K562 (cell line): Measurements from ENCODE around the gene B3GALT6. TPM values are rescaled to one million over a fixed set of nuclear protein-coding genes. Genes with fewer than 3 reads are reported as not detected.

ENCODE experiments used
- ATAC-seq: fragments of 200-7000 bp; cut with Tn5 transposase; 3 replicates; pipeline ENCODE4 v1.9.1; 2020; ENCODE audit warnings: moderate library complexity
- BruUV-seq: library from RNA; stranded (reverse); fragments of 400-500 nt; replicated peaks from 2 replicates; lab custom pipeline; 2021; lab: Mats Ljungman, UMichigan
- CTCF ChIA-PET: fragments of 300-600 bp; formaldehyde crosslinking; extraction: SDS; loops from one replicate; lab custom pipeline; 2021; ENCODE audit warnings: low intra/inter-chr PET ratio; lab: Yijun Ruan, JAX
- POLR2A ChIA-PET: fragments of 300-600, 350-650 bp; sonication (Branson Sonifier 250); formaldehyde crosslinking; extraction: SDS; loops from one replicate; lab custom pipeline; 2021; ENCODE audit warnings: antibody characterized with exemption, inconsistent platforms; lab: Yijun Ruan, JAX
- DNase-seq, 4 experiments: peaks; one replicate each; pipeline versions ENCODE4 v3.0.0 to v3.0.0-alpha.2; 2011 to 2018; ENCODE audit warnings: low spot score in 3 of 4, mixed read lengths in 3 of 4; ENCODE audit errors: extremely low read depth in 1 of 4
- FAIRE-seq: peaks from 2 replicates; lab custom pipeline; 2011; peaks lifted over from hg19 to GRCh38; lab: Jason Lieb, UNC
- H2AFZ ChIP-seq: 2 replicates; pipeline ENCODE4 v1.6.0; 2011; ENCODE audit warnings: low read depth, low read length, control low read depth, inconsistent platforms
- H3K27ac ChIP-seq: fragments of 200-600 bp; 3 replicates; pipeline ENCODE4 v1.8.0; 2011; ENCODE audit warnings: low read depth, mild to moderate bottlenecking, control low read depth, inconsistent platforms, low read length, moderate library complexity, mixed read lengths; ENCODE audit errors: extremely low read depth
- H3K27me3 ChIP-seq, 2 experiments: fragments of 300-600 bp in 1 of 2; 2 replicates in 1 of 2; 3 replicates in 1 of 2; pipeline versions ENCODE4 v1.6.0 to v1.8.0; 2011; ENCODE audit warnings: inconsistent platforms in 2 of 2, low read length in 2 of 2, mild to moderate bottlenecking in 1 of 2, mixed read lengths in 1 of 2, moderate library complexity in 1 of 2; ENCODE audit not compliant: control insufficient read depth in 2 of 2, insufficient read depth in 2 of 2
- H3K36me3 ChIP-seq: fragments of 300-600 bp; 3 replicates; pipeline ENCODE4 v1.8.0; 2011; ENCODE audit warnings: mild to moderate bottlenecking, low read length, inconsistent platforms; ENCODE audit not compliant: control insufficient read depth, insufficient read depth
- H3K4me1 ChIP-seq, 2 experiments: fragments of 200-600 bp in 1 of 2; replicated peaks in 1 of 2; 2 replicates in 1 of 2; 3 replicates in 1 of 2; pipeline versions ENCODE4 v1.5.1 to v1.8.0; 2011; ENCODE audit warnings: inconsistent platforms in 2 of 2, low read length in 2 of 2, mild to moderate bottlenecking in 1 of 2, mixed read lengths in 1 of 2, moderate library complexity in 1 of 2; ENCODE audit not compliant: control insufficient read depth in 2 of 2, insufficient read depth in 2 of 2
- H3K4me2 ChIP-seq: 2 replicates; pipeline ENCODE4 v1.6.1; 2011; ENCODE audit warnings: low read length, control low read depth, inconsistent platforms, mixed read lengths; ENCODE audit not compliant: insufficient read depth
- H3K4me3 ChIP-seq: fragments of 200-600 bp; sonication (generic), shearing (Covaris generic); 2 replicates; pipeline ENCODE4 v1.5.1; 2016; ENCODE audit warnings: control low read depth, inconsistent platforms
- H3K79me2 ChIP-seq: fragments of 200-600 bp; 3 replicates; pipeline ENCODE4 v1.8.0; 2011; ENCODE audit warnings: low read length, inconsistent platforms; ENCODE audit not compliant: control insufficient read depth, insufficient read depth
- H3K9ac ChIP-seq, 2 experiments: 2 replicates each; pipeline versions ENCODE4 v1.6.0 to v1.6.1; 2011; ENCODE audit warnings: low read depth in 2 of 2, low read length in 2 of 2, control low read depth in 1 of 2, inconsistent platforms in 1 of 2, mild to moderate bottlenecking in 1 of 2, mixed read lengths in 1 of 2; ENCODE audit not compliant: insufficient read depth in 1 of 2
- H3K9me1 ChIP-seq: one replicate; pipeline ENCODE4 v1.6.0; 2011; ENCODE audit warnings: inconsistent platforms, mild to moderate bottlenecking, low read length, moderate library complexity; ENCODE audit not compliant: control insufficient read depth, insufficient read depth
- H3K9me3 ChIP-seq: replicated peaks from 2 replicates; pipeline ENCODE4 v1.5.1; 2011; ENCODE audit warnings: low read depth, low read length, inconsistent platforms; ENCODE audit not compliant: control insufficient read depth, insufficient read depth
- H4K20me1 ChIP-seq: replicated peaks from 2 replicates; pipeline ENCODE4 v1.6.1; 2011; ENCODE audit warnings: low read length, inconsistent platforms, mixed read lengths; ENCODE audit not compliant: control insufficient read depth, insufficient read depth
- ADNP ChIP-seq: fragments of 200-800 bp; sonication (Bioruptor generic); IDR thresholded peaks from 2 replicates; pipeline ENCODE4 v1.6.1; 2016; ENCODE audit warnings: missing genetic modification characterization, missing compliant biosample characterization
- ATF7 ChIP-seq: fragments of 450-650 bp; IDR thresholded peaks from 2 replicates; pipeline ENCODE4 v1.7.1; 2014; ENCODE audit warnings: mild to moderate bottlenecking, moderate library complexity
- CLOCK ChIP-seq: fragments of 250-450 bp; sonication (Bioruptor Pico); IDR thresholded peaks from 2 replicates; pipeline ENCODE4 v1.4.0; 2020; ENCODE audit warnings: mild to moderate bottlenecking, moderate library complexity, borderline replicate concordance
- ETV5 ChIP-seq: sonication (generic); formaldehyde crosslinking; IDR thresholded peaks from 2 replicates; pipeline ENCODE4 v1.4.0; 2020; ENCODE audit warnings: low read depth, mild to moderate bottlenecking, missing genetic modification reagents
- FOXA1 ChIP-seq: fragments of 450-650 bp; IDR thresholded peaks from 2 replicates; pipeline ENCODE4 v1.6.1; 2016; ENCODE audit warnings: mild to moderate bottlenecking, borderline replicate concordance
- FOXO4 ChIP-seq: fragments of 450-650 bp; formaldehyde crosslinking; IDR thresholded peaks from 2 replicates; pipeline ENCODE4 v1.4.0; 2020; ENCODE audit warnings: mild to moderate bottlenecking, moderate library complexity
- HCFC1 ChIP-seq: IDR thresholded peaks from 2 replicates; pipeline ENCODE4 v1.6.1; 2012; ENCODE audit warnings: low read depth, low read length, improper control_type of control experiment
- KLF1 ChIP-seq: fragments of 450-650 bp; IDR thresholded peaks from 2 replicates; pipeline ENCODE4 v1.6.1; 2016; ENCODE audit warnings: missing genetic modification characterization, missing compliant biosample characterization
- NFXL1 ChIP-seq: fragments of 450-650 bp; formaldehyde crosslinking; IDR thresholded peaks from 2 replicates; pipeline ENCODE4 v1.4.0; 2021; ENCODE audit warnings: mild to moderate bottlenecking
- POLR2AphosphoS5 ChIP-seq: IDR thresholded peaks from 2 replicates; pipeline ENCODE4 v1.6.1; 2011; ENCODE audit warnings: mild to moderate bottlenecking, low read depth, low read length, moderate library complexity; ENCODE audit not compliant: control insufficient read depth, insufficient read depth
- POLR2G ChIP-seq: fragments of 200-400 bp; formaldehyde crosslinking; IDR thresholded peaks from 2 replicates; pipeline ENCODE4 v1.6.1; 2017; ENCODE audit warnings: low read depth, mild to moderate bottlenecking, antibody characterized with exemption, low read length, moderate library complexity
- TCF7 ChIP-seq: sonication (generic); IDR thresholded peaks from 2 replicates; pipeline ENCODE4 v1.6.1; 2016; ENCODE audit warnings: antibody characterized with exemption, borderline replicate concordance
- USF1 ChIP-seq: sonication (generic); formaldehyde crosslinking; IDR thresholded peaks from 2 replicates; pipeline ENCODE4 v1.9.0; 2022; ENCODE audit warnings: mild to moderate bottlenecking, missing genetic modification reagents
- ZC3H11A ChIP-seq: IDR thresholded peaks from 2 replicates; pipeline ENCODE4 v1.6.1; 2012; ENCODE audit warnings: low read depth, low read length, improper control_type of control experiment
- ZNF197 ChIP-seq: fragments of 200-800 bp; sonication (Bioruptor generic); IDR thresholded peaks from 2 replicates; pipeline ENCODE4 v1.6.1; 2016; ENCODE audit warnings: low read depth, missing genetic modification characterization, missing compliant biosample characterization
- ZNF316 ChIP-seq: fragments of 450-650 bp; IDR thresholded peaks from 2 replicates; pipeline ENCODE4 v1.6.1; 2016
- WGBS: fragments of 100-300 bp; shearing (Covaris generic); methylation state at CpG from one replicate; pipeline ENCODE4 v1.1.6; 2016; ENCODE audit warnings: low coverage, mixed read lengths; ENCODE audit not compliant: insufficient coverage; ENCODE audit errors: missing lambda C conversion rate; 5-methylcytosine and 5-hydroxymethylcytosine counted together
- in situ Hi-C: fragments of 300-500 bp; cut with MboI; formaldehyde crosslinking; loops from 4 replicates; pipeline ENCODE4 v1.15.0; 2018; ENCODE audit warnings: inconsistent platforms, mixed read lengths
- intact Hi-C: fragments of 100-400 bp; cut with micrococcal nuclease; formaldehyde crosslinking; loops from 2 replicates; pipeline ENCODE4 v1.14.2; 2022
- polyA plus RNA-seq, 8 experiments: library from polyadenylated mRNA; depleted of rRNA in 4 of 8; stranded (reverse) in 5 of 8; unstranded in 3 of 8; fragments of >200 nt; fragmentation: Nextera tagmentation in 2 of 8; fragmentation: Illumina TruSeq in 1 of 8; extraction: Ambion mirVana in 2 of 8; extraction: Trizol in 1 of 8; gene quantifications; 2 replicates each; pipeline versions ENCODE4 v1.2.1 to v1.2.3, GENCODE V29; 2011 to 2014; ENCODE audit warnings: inconsistent platforms in 1 of 8, missing spikeins in 1 of 8
- total RNA-seq, 7 experiments: library from RNA; depleted of rRNA in 6 of 7; stranded (reverse); fragments of >200 nt in 6 of 7; fragmentation: Illumina TruSeq in 2 of 7; extraction: Trizol in 2 of 7; gene quantifications; 2 replicates each; pipeline versions ENCODE4 v1.2.1 to v1.2.3, GENCODE V29; 2011 to 2021; ENCODE audit warnings: low replicate concordance in 1 of 7

Gene B3GALT6
- total and polyA plus RNA-seq, 9 of the 15 experiments (the other 6 are each of a cell fraction or from before 2014, with no cell fraction given) = 0.68 to 29.8 (median 9.9) TPM

GRCh38 chr1:1279028-1279427, 47.0 kb downstream of the B3GALT6 start:
- Histone ChIP-seq H3K27ac (no peak overlapping the region), H3K36me3 (no peaks in the 10 kb centered on the region), H3K9me1 (no peaks in the 10 kb centered on the region), H3K4me2 (no peak overlapping the region), H3K4me3 (no peak overlapping the region), H2AFZ (no peak overlapping the region), H3K79me2 (peaks cover 7% of the 10 kb centered on the region; the same call in 2 of the 3 replicates), H3K9ac (peak overlapping the region in 1 of 2 experiments; percentile 54; a peak in 1 of 4 replicates), H3K4me1 (peaks cover 0 to 41% of the 10 kb centered on the region in 2 experiments; a peak in 3 of 5 replicates), H3K9me3 (no peaks in the 10 kb centered on the region)
- in situ Hi-C loops = no loop called here
- WGBS = 75% methylated on average over 16 of the region's 17 CpGs
- intact Hi-C loops = no loop called here
- CTCF ChIA-PET = no interaction called here
- TF ChIP-seq POLR2G (no peak), FOXO4 (CRISPR knock-in tag) (no peak), TCF7 (no peak), ZC3H11A (no peak), ZNF316 (no peak), CLOCK (CRISPR knock-in tag) (no peak), ATF7 (no peak), ZNF197 (no peak), USF1 (CRISPR knock-in tag) (no peak), NFXL1 (CRISPR knock-in tag) (no peak), ETV5 (CRISPR knock-in tag) (no peak), POLR2AphosphoS5 (no peak), HCFC1 (no peak), ADNP (tag) (no peak), KLF1 (no peak), FOXA1 (no peak)
- TF ChIP-seq, all 486 proteins: peak for 0
- BruUV-seq = no TSS peak
- Histone ChIP-seq H4K20me1 (no peaks in the 10 kb centered on the region), H3K27me3 (no peaks in the 10 kb centered on the region; a peak in 1 of 5 replicates)
- no peak for FAIRE-seq
- no peak for ATAC-seq
- DNase-seq = no peak
- POLR2A ChIA-PET = no interaction called here
